MV-4-11 (cell line): ENCODE results near the gene CALHM5.

Source experiments
- DNase-seq: peaks from one replicate; lab custom pipeline; 2025; lab: John Stamatoyannopoulos, UW

The CALHM5 gene

GRCh38 chr6:116550796-116551195 lies 39.4 kb downstream of the CALHM5 start:
- DNase-seq, result no peak

DNA sequence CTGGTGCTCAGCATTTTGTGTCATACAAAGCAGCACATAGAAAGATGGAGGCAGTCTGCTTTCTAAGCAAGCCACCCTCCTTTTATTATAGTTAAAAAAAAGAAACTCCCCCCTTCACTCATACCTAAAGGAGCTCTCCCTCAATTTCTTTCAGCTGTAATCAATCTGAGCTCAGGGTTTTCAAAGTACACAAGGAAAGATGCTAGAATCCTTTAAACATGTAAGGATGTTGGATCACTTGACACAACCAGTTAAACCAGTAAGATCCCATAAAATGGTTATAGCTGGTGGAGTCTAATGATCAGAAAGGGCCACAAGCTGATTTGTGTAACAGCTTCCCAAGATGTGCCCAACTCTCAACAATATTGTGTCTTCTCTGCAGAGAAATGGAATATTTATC lies 42.0 kb downstream of the CALHM5 start, which contains the start of gene CALHM4:
CALHM4 (plus strand) TSS at position 301 of the 400 bp plus-strand sequence; CDS start at position 344, 43 bp downstream.
- DNase-seq, result no peak

GRCh38 chr6:116556065-116556464 lies 44.6 kb downstream of the CALHM5 start:
- no peak for DNase-seq

GRCh38 chr6:116556814-116557415 lies 45.5 kb downstream of the CALHM5 start:
- no peak for DNase-seq

GRCh38 chr6:116557893-116558292 lies 46.5 kb downstream of the CALHM5 start:
- no peak for DNase-seq

DNA sequence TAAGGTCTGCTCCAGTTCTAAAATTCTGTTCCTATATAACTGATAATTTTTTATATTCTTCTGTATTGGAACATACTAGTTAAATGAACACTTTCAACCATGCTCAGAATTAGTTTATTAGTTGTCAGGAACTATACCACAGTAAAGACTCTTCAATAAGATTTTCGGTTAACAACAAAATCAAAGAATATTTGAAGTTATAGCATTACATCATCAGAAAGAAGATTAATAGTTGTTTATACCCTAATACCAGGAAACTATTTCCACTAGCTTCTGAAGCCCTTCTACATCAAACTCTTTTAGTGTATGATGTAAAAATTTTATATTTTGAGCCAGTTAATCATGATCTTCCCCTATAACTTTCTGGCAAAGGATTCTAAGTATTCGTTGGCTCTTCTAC lies 48.7 kb downstream of the CALHM5 start:
- no peak for DNase-seq

- peak; percentile 39 for DNase-seq
Observed at GRCh38 chr6:116561377-116562018, 50.1 kb downstream of the CALHM5 start.

DNA sequence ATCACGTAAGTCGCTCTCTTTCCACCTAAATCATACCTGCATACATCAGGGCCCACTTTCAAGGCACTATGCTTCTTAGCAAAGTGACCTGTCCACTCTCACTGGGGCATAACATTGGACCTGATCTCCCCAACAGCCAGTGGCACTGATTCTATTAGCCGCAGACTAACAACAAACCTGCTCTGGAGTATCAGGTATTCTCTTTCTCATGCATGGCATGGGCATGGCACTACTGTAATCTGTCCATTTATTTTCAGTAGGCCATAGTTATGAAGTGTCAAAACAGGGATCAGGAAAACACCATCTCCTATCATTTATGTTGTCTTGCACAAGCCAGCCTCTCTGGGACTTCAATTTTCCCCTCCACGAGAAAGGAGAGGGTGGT lies 50.6 kb downstream of the CALHM5 start:
- DNase-seq, result no peak

DNA sequence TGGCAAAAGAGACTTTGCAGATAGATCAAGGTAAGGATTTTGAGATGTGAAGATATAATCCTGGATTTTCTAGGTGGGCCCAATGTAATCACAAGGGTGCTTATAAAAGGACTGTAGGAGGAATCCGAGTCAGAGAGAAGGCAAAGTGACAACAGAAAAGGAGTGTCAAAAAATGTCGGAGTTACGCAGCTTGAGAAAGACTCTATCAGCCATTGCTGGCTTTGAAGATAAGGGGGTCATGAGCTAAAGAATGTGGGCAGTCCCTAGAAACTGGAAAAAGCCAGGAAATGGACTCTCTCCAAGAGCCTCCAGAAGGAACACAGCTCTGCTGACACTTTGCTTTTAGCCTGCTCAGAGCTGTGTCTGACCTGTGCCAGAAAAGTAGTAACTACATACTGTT lies 51.2 kb downstream of the CALHM5 start:
- no peak for DNase-seq

DNA sequence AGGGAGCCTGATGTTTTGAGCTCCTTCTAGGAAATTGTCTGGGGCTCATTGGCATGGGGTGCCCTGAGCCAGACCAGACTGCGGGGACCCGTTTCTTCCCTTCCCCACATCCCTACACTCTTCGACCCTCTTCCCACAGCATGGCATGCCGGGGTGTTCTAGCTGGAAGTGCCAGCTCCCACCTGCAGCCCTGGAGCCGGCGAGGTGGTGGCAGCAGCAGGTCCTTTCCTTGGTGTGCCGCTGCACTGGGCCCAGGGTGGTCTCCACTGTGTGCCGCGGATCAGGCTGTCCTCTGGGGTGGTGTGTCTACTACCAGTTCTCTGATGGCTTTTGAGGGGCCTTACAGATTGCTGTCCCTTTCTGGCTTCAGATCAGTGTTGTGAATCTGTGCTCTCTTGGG lies 52.4 kb downstream of the CALHM5 start:
- DNase-seq, result no peak

- DNase-seq, result no peak
Observed at GRCh38 chr6:116564311-116564710, 52.9 kb downstream of the CALHM5 start.

GRCh38 chr6:116564921-116565872 lies 53.8 kb downstream of the CALHM5 start:
- no peak for DNase-seq

DNA sequence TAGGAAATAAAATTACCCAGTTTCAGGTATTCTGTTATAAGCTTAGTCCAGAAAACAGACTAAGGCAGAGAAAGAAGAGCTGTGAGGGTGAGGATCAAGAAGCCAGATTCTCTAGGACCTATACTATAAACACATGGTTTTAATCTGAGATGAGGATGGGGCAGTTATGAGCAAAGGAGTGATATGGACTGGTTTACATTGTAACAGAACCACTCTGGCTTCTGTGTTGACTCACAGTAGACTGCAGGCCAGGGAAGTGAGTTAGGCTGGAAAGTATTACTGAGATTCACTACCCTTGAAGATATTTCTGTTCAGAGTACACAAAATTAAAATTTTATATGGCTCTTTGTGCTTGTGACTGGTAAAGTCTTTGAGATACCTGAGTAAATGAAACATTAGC lies 56.7 kb downstream of the CALHM5 start:
- DNase-seq, result no peak

- peak; percentile 3 for DNase-seq
Observed at GRCh38 chr6:116568821-116569755, 57.6 kb downstream of the CALHM5 start.

DNA sequence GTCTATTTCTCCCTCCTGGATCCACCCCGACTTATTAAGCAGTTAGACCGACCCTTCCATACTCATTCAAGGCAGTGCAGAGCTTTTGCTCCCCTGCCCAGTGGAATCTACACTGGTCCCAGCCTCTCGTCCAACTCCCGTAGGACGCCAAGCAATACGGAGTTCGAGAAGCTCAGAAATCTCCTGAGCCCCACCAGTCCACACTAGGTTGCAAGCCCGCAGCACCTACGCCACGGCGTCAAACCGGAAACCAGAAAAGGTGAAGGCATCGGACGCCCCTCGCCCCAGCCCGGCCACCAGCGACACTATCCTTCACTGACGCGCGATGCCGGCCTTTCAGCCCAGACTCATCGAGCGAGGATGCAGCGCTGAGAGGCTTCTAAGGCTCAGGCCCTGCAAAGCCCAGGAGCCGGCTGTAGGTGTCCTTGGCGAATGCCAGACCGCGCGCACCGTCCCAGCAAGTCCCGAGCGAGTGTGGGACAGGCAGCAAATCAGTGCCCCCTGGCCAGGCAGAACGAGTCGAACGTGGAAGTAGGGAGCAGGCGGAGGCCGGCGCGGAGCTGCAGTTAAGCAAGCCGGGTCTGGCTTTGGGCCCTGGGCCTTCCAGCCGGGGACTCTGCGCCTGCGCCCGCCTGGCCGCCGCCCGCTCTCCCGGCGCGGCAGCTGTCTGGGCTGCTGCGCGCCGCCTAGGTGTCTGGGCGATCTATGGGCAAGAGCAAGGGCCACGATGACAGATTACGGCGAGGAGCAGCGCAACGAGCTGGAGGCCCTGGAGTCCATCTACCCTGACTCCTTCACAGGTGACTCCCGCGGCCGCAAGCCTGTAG lies 59.6 kb downstream of the CALHM5 start, which contains the start of gene RWDD1:
RWDD1 (plus strand) TSS at position 649 of the 827 bp plus-strand sequence; CDS start at position 728, 79 bp downstream.
- peak; percentile 99 for DNase-seq

GRCh38 chr6:116571683-116572000 lies 60.2 kb downstream of the CALHM5 start:
- DNase-seq, result no peak

DNA sequence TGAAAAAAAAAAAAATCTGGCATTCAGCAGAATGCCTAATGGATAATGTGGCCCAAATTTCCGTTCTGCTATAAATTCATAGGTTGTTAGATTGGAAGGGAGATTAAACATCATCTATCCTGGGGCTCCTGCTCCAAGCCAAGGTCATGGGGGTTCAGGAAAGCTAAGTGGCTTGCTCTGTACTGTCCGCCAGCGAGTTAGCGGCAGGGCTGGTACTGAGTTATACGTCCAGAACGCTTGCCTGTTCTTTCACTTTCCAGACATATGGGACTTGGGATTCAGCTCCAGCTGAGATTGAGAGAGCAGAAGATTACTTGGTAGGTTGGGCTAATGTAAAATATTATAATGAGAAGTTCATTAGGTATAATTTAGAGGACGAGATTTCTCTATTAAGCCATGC lies 60.7 kb downstream of the CALHM5 start:
- peak; percentile 2 for DNase-seq
